Epithelial cell of alveolus of lung (primary cell): ENCODE results near the gene ASAH2B. TPM values are rescaled to one million over a fixed set of nuclear protein-coding genes. Genes with fewer than 3 reads are reported as not detected.

Experiments
- total RNA-seq: library from RNA; depleted of rRNA; stranded (reverse); fragments of >200 nt; gene quantifications from 2 replicates; pipeline ENCODE4 v1.2.1, GENCODE V29; 2015

Gene ASAH2B
- 3.8 and 4.9 TPM in 2 replicates for total RNA-seq

DNA sequence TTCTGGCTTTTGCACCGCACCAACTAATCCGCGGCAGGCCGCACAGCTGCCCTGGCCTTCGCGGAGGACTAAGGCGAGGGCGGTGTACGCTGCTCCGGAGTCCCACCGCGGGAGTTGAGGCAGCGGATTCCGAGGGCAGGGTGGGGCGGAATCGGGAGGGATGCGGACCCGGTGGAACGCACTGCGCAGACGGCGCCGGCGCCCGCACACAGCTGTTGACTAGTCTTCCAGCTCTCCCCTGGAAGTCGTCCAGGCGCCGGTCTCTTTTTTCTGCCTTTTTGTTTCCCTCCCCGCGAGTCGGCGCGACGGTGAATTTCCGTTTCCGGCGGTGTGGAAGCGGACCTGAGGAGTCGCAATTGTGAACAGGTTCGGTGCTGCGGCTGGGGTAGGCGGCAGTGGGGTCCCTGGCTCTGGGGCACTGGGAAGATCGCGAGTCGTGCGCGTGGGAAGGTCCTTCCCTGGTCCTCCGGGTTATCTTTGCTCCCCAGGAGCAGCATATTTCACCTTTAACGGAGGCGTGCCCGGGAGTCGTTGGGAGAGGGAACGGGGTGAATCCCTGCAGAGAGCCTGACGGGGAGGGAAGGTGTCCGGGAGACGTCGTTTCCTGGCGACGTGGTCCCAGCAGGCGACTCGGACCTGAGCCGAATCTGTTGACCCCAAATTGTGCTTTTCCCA, at the start of gene ASAH2B:
Gene ASAH2B, plus strand, starts transcription at position 319 of the 675 bp plus-strand sequence. CDS start 5,195 bp downstream, outside the sequence.

Other genes starting within 250 kb of the ASAH2B start
- gene SGMS1, start 116.0 kb upstream of the ASAH2B start, total RNA-seq: 15.5 and 25.3 TPM in 2 replicates
- gene A1CF, start 145.7 kb downstream of the ASAH2B start, total RNA-seq: not detected in 2 replicates